ENCODE data around the gene GATB. TPM values are rescaled to one million over a fixed set of nuclear protein-coding genes. Genes with fewer than 3 reads are reported as not detected.
A peak's percentile ranks its signal among the peaks of the same experiment; 100 is the strongest.

GATB gene
- total and polyA plus RNA-seq, 2 experiments from 2014 or later = 17.7 to 18.9 TPM

- H3K36me3 Mint-ChIP-seq (ENCODE audit: low read depth) = peaks cover 20% of the 10 kb centered on the region
- no peak for TF ChIP-seq ZNF331 (CRISPR knock-in tag; IDR thresholded peaks at IDR 0.05; ENCODE audit: low read depth)
- TF ChIP-seq NANOG (IDR thresholded peaks at IDR 0.05; ENCODE audit: borderline replicate concordance) = no peak
- no peak for TF ChIP-seq REST (IDR thresholded peaks at IDR 0.05; ENCODE audit: unreplicated experiment)
- no peak for TF ChIP-seq ZNF462 (CRISPR knock-in tag; IDR thresholded peaks at IDR 0.05)
- no peak for TF ChIP-seq CREB1 (CRISPR knock-in tag; IDR thresholded peaks at IDR 0.05; ENCODE audit: low read depth)
- no peak for TF ChIP-seq CTCF (conservative IDR thresholded peaks at IDR 0.05; ENCODE audit: low read depth in 2 of 2)
- no peak for TF ChIP-seq POLR2AphosphoS5 (IDR thresholded peaks at IDR 0.05; ENCODE audit: low read depth)
- TF ChIP-seq EZH2phosphoT487 (IDR thresholded peaks at IDR 0.05; ENCODE audit: unreplicated experiment) = no peak
- no peak for TF ChIP-seq JUNB (IDR thresholded peaks at IDR 0.05; ENCODE audit: unreplicated experiment)
- H3K27ac ChIP-seq (ENCODE audit: low read depth) = no peak overlapping the region
- H3K4me3 ChIP-seq = no peak overlapping the region
- H4K20me1 ChIP-seq (replicated peaks; ENCODE audit: insufficient read depth) = peaks cover 6% of the 10 kb centered on the region; the same call in 1 of the 2 replicates
- H3K4me1 ChIP-seq (ENCODE audit: insufficient read depth) = no peaks in the 10 kb centered on the region
- ATAC-seq (no peak), DNase-seq (ENCODE audit: low spot score) (no peak)
- peaks cover 17% of the 10 kb centered on the region for H3K36me3 ChIP-seq (ENCODE audit: insufficient read depth)
- H2AFZ ChIP-seq = no peak overlapping the region
- H3K4me2 ChIP-seq = no peak overlapping the region
- H3K4me3 Mint-ChIP-seq = no peak overlapping the region
- no peaks in the 10 kb centered on the region for H3K27me3 ChIP-seq (ENCODE audit: insufficient read depth)
- H3K27me3 Mint-ChIP-seq (ENCODE audit: insufficient read depth, low read depth, poor library complexity) = peaks cover 3% of the 10 kb centered on the region
- H3K9me2 ChIP-seq (ENCODE audit: insufficient read depth) = no peaks in the 10 kb centered on the region
- peak overlapping the region; percentile 8; the same call in 1 of the 2 replicates for H3K27ac Mint-ChIP-seq
- peaks cover 3% of the 10 kb centered on the region for H3K79me2 ChIP-seq (replicated peaks; ENCODE audit: insufficient read depth)
- no peaks in the 10 kb centered on the region for H3K4me1 Mint-ChIP-seq
- H3F3A ChIP-seq (replicated peaks; ENCODE audit: low read depth) = no peaks in the 10 kb centered on the region
- no peaks in the 10 kb centered on the region for H3K9me3 Mint-ChIP-seq
These were observed 107.3 kb downstream of the GATB start for GRCh38 chr4:151653548-151653918.
